Neural crest cell (in vitro differentiated cells): ENCODE results near the gene CACNA1E. TPM values are rescaled to one million over a fixed set of nuclear protein-coding genes. Genes with fewer than 3 reads are reported as not detected.

Experiments
- DNase-seq: peaks from one replicate; pipeline ENCODE4 v3.0.0; 2021; ENCODE audit warnings: low read depth, mixed read lengths, low spot score
- H3K27ac Mint-ChIP-seq: one replicate; pipeline ENCODE4 v1.8.0; 2021; ENCODE audit warnings: mild to moderate bottlenecking, mixed read lengths; ENCODE audit not compliant: unreplicated experiment
- H3K27me3 Mint-ChIP-seq: 2 replicates; pipeline ENCODE4 v1.8.0; 2021; ENCODE audit warnings: low read depth, mild to moderate bottlenecking, mixed read lengths
- H3K36me3 Mint-ChIP-seq: 2 replicates; pipeline ENCODE4 v1.8.0; 2021; ENCODE audit warnings: low read depth, mild to moderate bottlenecking, mixed read lengths
- H3K4me1 Mint-ChIP-seq: 2 replicates; pipeline ENCODE4 v1.8.0; 2021; ENCODE audit warnings: mixed read lengths
- H3K4me3 Mint-ChIP-seq: one replicate; pipeline ENCODE4 v1.8.0; 2021; ENCODE audit warnings: mild to moderate bottlenecking, mixed read lengths
- H3K9me3 Mint-ChIP-seq: 2 replicates; pipeline ENCODE4 v1.8.0; 2021; ENCODE audit warnings: mixed read lengths
- total RNA-seq: library from RNA; stranded (reverse); gene quantifications from 2 replicates; pipeline ENCODE4 v1.2.1, GENCODE V29; 2021
- TF ChIP-seq, protein P1 (sequence below): fragments of 200-600 bp; sonication (generic); conservative IDR thresholded peaks from 2 replicates; pipeline ENCODE4 v1.5.0; 2021; ENCODE audit warnings: antibody characterized with exemption, mild to moderate bottlenecking

CACNA1E gene
- total RNA-seq, 1 donor from 2014 or later = 1.3 TPM

DNA sequence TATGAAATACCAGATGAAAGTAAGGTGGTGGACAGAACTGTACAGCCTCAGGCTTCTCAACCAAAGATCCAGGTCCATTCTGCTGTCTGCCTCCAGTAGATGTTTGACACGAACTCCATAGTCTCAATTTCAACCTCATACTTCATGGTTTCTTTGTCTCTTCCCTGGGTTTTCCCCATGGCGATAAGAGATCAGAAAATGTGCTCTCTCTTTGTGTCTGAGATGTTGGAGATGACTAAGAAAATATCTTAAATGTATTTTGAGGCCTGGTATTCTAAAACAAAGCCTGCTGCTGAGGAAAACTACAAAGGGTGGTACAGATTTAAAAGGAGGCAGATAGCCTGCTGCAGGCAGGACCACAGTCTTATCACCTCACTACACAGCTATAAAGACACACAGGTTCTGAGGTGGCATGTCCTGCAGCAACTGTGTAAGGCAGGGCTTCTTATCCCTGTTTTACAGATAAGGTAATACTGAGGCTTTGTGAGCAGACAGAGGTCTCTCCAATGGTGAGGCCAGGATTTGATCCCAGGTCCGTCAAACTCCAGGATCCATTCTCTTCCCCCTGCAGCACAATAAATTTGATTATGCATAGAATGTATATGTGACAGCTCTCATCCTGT lies 40.0 kb upstream of the CACNA1E start:
- Mint-ChIP-seq H3K27ac (no peak overlapping the region), H3K9me3 (no peaks in the 10 kb centered on the region), H3K27me3 (peaks cover 6% of the 10 kb centered on the region), H3K36me3 (no peaks in the 10 kb centered on the region), H3K4me3 (no peak overlapping the region), H3K4me1 (no peaks in the 10 kb centered on the region)
- no peak for DNase-seq
- TF ChIP-seq, protein P1, sequence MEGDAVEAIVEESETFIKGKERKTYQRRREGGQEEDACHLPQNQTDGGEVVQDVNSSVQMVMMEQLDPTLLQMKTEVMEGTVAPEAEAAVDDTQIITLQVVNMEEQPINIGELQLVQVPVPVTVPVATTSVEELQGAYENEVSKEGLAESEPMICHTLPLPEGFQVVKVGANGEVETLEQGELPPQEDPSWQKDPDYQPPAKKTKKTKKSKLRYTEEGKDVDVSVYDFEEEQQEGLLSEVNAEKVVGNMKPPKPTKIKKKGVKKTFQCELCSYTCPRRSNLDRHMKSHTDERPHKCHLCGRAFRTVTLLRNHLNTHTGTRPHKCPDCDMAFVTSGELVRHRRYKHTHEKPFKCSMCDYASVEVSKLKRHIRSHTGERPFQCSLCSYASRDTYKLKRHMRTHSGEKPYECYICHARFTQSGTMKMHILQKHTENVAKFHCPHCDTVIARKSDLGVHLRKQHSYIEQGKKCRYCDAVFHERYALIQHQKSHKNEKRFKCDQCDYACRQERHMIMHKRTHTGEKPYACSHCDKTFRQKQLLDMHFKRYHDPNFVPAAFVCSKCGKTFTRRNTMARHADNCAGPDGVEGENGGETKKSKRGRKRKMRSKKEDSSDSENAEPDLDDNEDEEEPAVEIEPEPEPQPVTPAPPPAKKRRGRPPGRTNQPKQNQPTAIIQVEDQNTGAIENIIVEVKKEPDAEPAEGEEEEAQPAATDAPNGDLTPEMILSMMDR = no peak

- no peak for DNase-seq
- Mint-ChIP-seq H3K9me3 (no peaks in the 10 kb centered on the region), H3K4me3 (no peak overlapping the region), H3K27me3 (peaks cover 6% of the 10 kb centered on the region), H3K4me1 (no peaks in the 10 kb centered on the region), H3K36me3 (no peaks in the 10 kb centered on the region), H3K27ac (no peak overlapping the region)
- TF ChIP-seq, protein P1 = no peak
Measured at GRCh38 chr1:181445436-181445835, 37.9 kb upstream of the CACNA1E start.

GRCh38 chr1:181448461-181448860 lies 34.9 kb upstream of the CACNA1E start:
- peaks cover 7% of the 10 kb centered on the region for H3K4me1 Mint-ChIP-seq
- H3K27me3 Mint-ChIP-seq = peaks cover 6% of the 10 kb centered on the region
- H3K36me3 Mint-ChIP-seq = no peaks in the 10 kb centered on the region
- no peaks in the 10 kb centered on the region for H3K9me3 Mint-ChIP-seq
- no peak overlapping the region for H3K4me3 Mint-ChIP-seq
- TF ChIP-seq, protein P1 = no peak
- H3K27ac Mint-ChIP-seq = no peak overlapping the region
- no peak for DNase-seq

GRCh38 chr1:181451661-181452230 lies 31.6 kb upstream of the CACNA1E start:
- Mint-ChIP-seq H3K9me3 (peaks cover 3% of the 10 kb centered on the region), H3K27me3 (no peaks in the 10 kb centered on the region), H3K4me1 (peaks cover 7% of the 10 kb centered on the region), H3K27ac (no peak overlapping the region), H3K36me3 (no peaks in the 10 kb centered on the region), H3K4me3 (no peak overlapping the region)
- no peak for DNase-seq
- TF ChIP-seq, protein P1 = no peak

DNA sequence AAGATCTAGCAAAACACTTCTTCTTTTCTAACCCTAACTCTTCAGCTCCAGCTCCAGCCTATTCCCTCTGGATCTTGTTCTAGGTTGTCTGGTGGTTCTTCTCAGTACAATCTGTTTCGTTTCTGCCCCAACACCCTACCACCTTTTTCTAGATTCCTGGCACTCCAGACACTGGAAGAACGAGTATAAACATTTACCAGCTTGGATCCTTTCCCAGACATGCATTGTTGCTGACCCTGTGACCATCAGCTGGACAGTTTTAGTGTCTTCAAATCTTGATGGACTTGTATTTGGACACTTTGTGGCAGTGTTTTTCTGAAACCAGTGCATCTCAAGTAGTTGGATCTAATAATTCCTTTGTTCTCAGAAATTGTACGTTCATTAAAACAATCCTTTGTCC lies 30.6 kb upstream of the CACNA1E start:
- TF ChIP-seq, protein P1 = no peak
- DNase-seq = no peak
- Mint-ChIP-seq H3K36me3 (no peaks in the 10 kb centered on the region), H3K4me1 (peaks cover 7% of the 10 kb centered on the region), H3K27me3 (no peaks in the 10 kb centered on the region), H3K4me3 (no peak overlapping the region), H3K27ac (no peak overlapping the region), H3K9me3 (peaks cover 6% of the 10 kb centered on the region)
